Adrenal gland (tissue), 12 donors: ENCODE data around the gene EPB41L1. TPM values are rescaled to one million over a fixed set of nuclear protein-coding genes. Genes with fewer than 3 reads are reported as not detected.

Experiments used
- DNase-seq, 7 donors: peaks; one replicate each; pipeline ENCODE4 v3.0.0-alpha.2; 2019 to 2020
- H3K27ac ChIP-seq, 5 donors: fragments of 200-600 bp; sonication (generic) in 4 of 5; 1 replicate in 3 of 5; 2 replicates in 2 of 5; pipeline versions ENCODE4 v1.5.1 to v1.8.0; 2016 to 2020; ENCODE audit warnings: mild to moderate bottlenecking in 1 of 5
- H3K27me3 ChIP-seq: fragments of 200-600 bp; 2 replicates; pipeline ENCODE4 v1.8.0; 2021
- H3K36me3 ChIP-seq, 2 donors: fragments of 200-600 bp; replicated peaks in 1 of 2; 1 replicate in 1 of 2; 2 replicates in 1 of 2; pipeline versions ENCODE4 v1.5.1 to v1.8.0; 2018 to 2022
- H3K4me1 ChIP-seq, 2 donors: fragments of 200-600 bp; replicated peaks in 1 of 2; 1 replicate in 1 of 2; 2 replicates in 1 of 2; pipeline versions ENCODE4 v1.5.1 to v1.8.0; 2018 to 2021
- H3K4me3 ChIP-seq, 4 donors: fragments of 200-600 bp; sonication (generic) in 3 of 4; one replicate each; pipeline ENCODE4 v1.5.1; 2016 to 2018
- H3K9me3 ChIP-seq, 3 donors: fragments of 200-600 bp; sonication (generic) in 1 of 3; replicated peaks in 1 of 3; 1 replicate in 2 of 3; 2 replicates in 1 of 3; pipeline versions ENCODE4 v1.5.1 to v1.8.0; 2016 to 2021
- POLR2A ChIP-seq, 2 donors: fragments of 450-650 bp; IDR thresholded peaks; one replicate each; pipeline ENCODE4 v1.6.1; 2017; ENCODE audit warnings: antibody characterized with exemption in 2 of 2, mild to moderate bottlenecking in 2 of 2, moderate library complexity in 1 of 2
- WGBS, 4 donors: extraction: QIAGEN DNeasy Blood & Tissue Kit in 2 of 4; methylation state at CpG; one replicate each; pipeline versions ENCODE4 v1.1.5 to v1.1.7; 2013 to 2017; 5-methylcytosine and 5-hydroxymethylcytosine counted together
- intact Hi-C, 2 donors: fragments of 100-400 bp; cut with DNase I; formaldehyde crosslinking; loops; one replicate each; pipeline versions ENCODE4 v1.14.1 to v1.15.0; 2022 to 2023
- polyA plus RNA-seq, 3 donors: library from polyadenylated mRNA; stranded (reverse); fragments of 200-250 nt in 2 of 3; fragments of 350-450 nt in 1 of 3; fragmentation: Illumina TruSeq in 1 of 3; extraction: RNeasy Lipid Tissue Mini Kit (QIAGEN cat#74804) in 1 of 3; gene quantifications; one replicate each; pipeline ENCODE4 v1.2.3, GENCODE V29; 2013 to 2014
- total RNA-seq, 9 donors: library from RNA; depleted of rRNA in 4 of 9; stranded (reverse); fragments of >200 nt in 4 of 9; fragments of 120-200 nt in 1 of 9; fragmentation: NEBNext Ultra II Directional in 1 of 9; extraction: Animal tissue kit (Norgen Biotek cat#: 25700) in 1 of 9; gene quantifications; one replicate each; pipeline versions ENCODE4 v1.1.0 to v1.2.4, GENCODE V29; 2013 to 2023
- TF ChIP-seq, protein P1 (sequence below), 6 experiments: fragments of 450-650 bp in 4 of 6; fragments of 200-600 bp in 2 of 6; sonication (generic) in 1 of 6; IDR thresholded peaks; 1 replicate in 5 of 6; 2 replicates in 1 of 6; pipeline versions ENCODE4 v1.5.1 to v1.8.0; 2016 to 2021; ENCODE audit warnings: antibody characterized with exemption in 6 of 6, mild to moderate bottlenecking in 2 of 6, moderate library complexity in 1 of 6
- donor health status: healthy with polysubstance abuse.
- donor health status: Bipolar disorder and iron deficiency.
- donor health status: DM: yes; HTN: yes; CAD: no.
- donor health status: DM: no; HTN: no; CAD: no.
- donor health status: DM: no; HTN: no; CAD: no.
- donor health status: DM: yes; HTN: yes; CAD: no.

The EPB41L1 gene
- total and polyA plus RNA-seq, 12 donors = 29.8 to 1,154 (median 164) TPM

DNA sequence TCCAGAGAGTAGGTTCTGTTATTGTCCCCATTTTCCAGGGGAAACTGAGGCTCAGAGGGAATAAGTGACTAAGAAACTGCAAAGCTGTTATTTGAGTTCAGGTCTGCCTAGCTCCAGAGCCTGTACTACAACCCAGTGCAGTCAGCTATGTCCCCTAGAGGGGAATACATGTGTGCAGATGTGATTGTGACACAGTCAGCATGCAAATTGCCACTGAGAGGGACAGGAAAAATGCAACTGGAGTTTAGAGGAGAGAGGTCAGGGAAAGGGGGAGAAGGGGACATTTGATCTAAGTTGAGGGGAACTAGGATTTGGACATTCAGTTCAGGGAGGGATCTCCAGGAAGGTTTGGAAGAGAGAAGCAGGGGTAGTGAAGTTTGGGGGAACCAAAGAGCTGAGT, 38.6 kb upstream of the EPB41L1 start:
- no peak overlapping the region for H3K4me3 ChIP-seq
- no peak for DNase-seq
- no peaks in the 10 kb centered on the region for H3K27me3 ChIP-seq
- H3K27ac ChIP-seq = no peak overlapping the region
- H3K4me1 ChIP-seq = no peaks in the 10 kb centered on the region
- intact Hi-C loops = no loop called here
- no peak for TF ChIP-seq POLR2A (IDR thresholded peaks at IDR 0.05)
- TF ChIP-seq, protein P1, sequence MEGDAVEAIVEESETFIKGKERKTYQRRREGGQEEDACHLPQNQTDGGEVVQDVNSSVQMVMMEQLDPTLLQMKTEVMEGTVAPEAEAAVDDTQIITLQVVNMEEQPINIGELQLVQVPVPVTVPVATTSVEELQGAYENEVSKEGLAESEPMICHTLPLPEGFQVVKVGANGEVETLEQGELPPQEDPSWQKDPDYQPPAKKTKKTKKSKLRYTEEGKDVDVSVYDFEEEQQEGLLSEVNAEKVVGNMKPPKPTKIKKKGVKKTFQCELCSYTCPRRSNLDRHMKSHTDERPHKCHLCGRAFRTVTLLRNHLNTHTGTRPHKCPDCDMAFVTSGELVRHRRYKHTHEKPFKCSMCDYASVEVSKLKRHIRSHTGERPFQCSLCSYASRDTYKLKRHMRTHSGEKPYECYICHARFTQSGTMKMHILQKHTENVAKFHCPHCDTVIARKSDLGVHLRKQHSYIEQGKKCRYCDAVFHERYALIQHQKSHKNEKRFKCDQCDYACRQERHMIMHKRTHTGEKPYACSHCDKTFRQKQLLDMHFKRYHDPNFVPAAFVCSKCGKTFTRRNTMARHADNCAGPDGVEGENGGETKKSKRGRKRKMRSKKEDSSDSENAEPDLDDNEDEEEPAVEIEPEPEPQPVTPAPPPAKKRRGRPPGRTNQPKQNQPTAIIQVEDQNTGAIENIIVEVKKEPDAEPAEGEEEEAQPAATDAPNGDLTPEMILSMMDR (IDR thresholded peaks at IDR 0.05) = no peak
- no peaks in the 10 kb centered on the region for H3K36me3 ChIP-seq
- no peaks in the 10 kb centered on the region for H3K9me3 ChIP-seq

DNA sequence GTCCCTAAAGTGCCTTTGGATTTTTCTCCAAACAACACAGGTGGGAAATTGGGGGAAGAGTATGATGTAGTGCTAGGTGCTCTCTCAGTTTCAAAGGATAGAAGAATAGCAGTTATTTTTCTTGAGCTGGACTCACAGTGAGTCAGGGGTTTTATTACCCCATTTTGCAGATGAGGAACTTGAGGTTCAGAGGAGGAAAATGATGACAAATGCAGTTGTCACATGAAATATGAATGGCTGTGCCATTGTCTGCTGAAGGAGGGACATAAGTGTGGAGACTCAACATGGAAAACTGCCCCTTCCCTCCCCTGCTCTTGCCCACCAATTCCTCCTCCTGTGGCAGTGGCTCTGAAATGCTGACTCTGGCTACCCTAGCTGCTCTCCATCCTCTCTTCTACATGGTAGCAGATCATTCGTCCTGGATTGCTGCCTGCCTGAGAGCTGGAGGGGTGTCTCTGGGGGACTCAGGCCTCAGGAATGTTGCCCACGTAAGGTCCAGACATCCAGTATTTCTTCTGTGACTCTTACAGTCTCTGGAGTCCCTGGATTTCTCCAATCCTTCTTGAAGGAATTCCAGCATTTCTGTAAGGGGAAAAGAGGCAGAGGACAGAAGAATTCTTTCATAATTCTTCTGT, 37.6 kb upstream of the EPB41L1 start:
- intact Hi-C loops = no loop called here
- Histone ChIP-seq H3K27ac (no peak overlapping the region), H3K36me3 (no peaks in the 10 kb centered on the region), H3K9me3 (no peaks in the 10 kb centered on the region), H3K4me1 (no peaks in the 10 kb centered on the region), H3K4me3 (no peak overlapping the region), H3K27me3 (no peaks in the 10 kb centered on the region)
- no peak for DNase-seq
- no peak for TF ChIP-seq POLR2A (IDR thresholded peaks at IDR 0.05)
- TF ChIP-seq, protein P1 (IDR thresholded peaks at IDR 0.05) = no peak
- 64 to 87% (median 77%) methylated on average over 2 of the region's 2 CpGs for WGBS, 4 donors

DNA sequence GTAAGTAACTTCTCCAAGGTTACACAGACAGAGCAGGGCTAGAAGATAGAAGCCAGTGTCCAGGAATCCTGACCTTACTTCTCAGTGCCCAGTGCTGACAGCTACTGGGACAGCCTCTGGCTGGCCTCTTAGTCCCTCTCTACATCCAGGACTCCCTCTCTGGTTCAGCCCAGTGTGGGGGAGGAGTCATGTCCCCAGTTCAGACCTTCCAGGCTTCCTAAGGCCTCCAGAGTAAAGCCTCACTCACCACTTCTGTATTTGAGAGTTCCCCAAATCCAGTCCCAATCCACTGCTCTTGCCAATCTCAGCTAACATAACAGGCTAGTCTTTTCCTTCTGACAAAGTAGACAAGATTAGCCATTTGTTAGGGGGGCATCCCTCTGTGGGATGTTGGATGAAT, 36.9 kb upstream of the EPB41L1 start:
- no peak for DNase-seq
- H3K27ac ChIP-seq = no peak overlapping the region
- no peaks in the 10 kb centered on the region for H3K9me3 ChIP-seq
- intact Hi-C loops = no loop called here
- H3K4me3 ChIP-seq = no peak overlapping the region
- no peaks in the 10 kb centered on the region for H3K27me3 ChIP-seq
- no peaks in the 10 kb centered on the region for H3K36me3 ChIP-seq
- H3K4me1 ChIP-seq = no peaks in the 10 kb centered on the region
- TF ChIP-seq, protein P1 (IDR thresholded peaks at IDR 0.05) = no peak
- TF ChIP-seq POLR2A (IDR thresholded peaks at IDR 0.05) = no peak

DNA sequence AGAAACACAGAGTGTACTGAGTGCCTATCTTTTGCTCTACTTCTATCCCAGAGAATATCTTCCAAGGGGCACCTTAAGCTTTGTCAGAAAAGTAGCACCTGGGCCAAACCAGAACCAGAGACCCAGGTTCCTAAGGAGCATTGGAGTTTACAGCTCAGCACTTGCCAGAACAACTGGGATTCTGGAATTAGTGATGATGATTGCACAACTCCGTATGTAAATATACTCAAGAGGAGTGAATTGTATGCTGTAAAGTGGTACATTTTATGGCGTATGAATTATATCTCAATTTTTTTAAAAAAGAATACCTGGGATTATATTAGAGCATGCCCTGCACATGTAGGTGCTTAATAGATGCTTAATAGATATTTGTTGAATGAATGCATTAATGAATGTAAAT, 36.2 kb upstream of the EPB41L1 start:
- Histone ChIP-seq H3K4me1 (no peaks in the 10 kb centered on the region), H3K9me3 (no peaks in the 10 kb centered on the region), H3K27ac (no peak overlapping the region), H3K4me3 (no peak overlapping the region), H3K36me3 (no peaks in the 10 kb centered on the region), H3K27me3 (no peaks in the 10 kb centered on the region)
- no peak for TF ChIP-seq POLR2A (IDR thresholded peaks at IDR 0.05)
- TF ChIP-seq, protein P1 (IDR thresholded peaks at IDR 0.05) = no peak
- intact Hi-C loops = no loop called here
- no peak for DNase-seq
- WGBS, 4 donors = 93 to 98% (median 96%) methylated on average over 2 of the region's 2 CpGs
